A549 (cell line): ENCODE measurements around the gene COCH. TPM values are rescaled to one million over a fixed set of nuclear protein-coding genes. Genes with fewer than 3 reads are reported as not detected.

Experiments used
- ATAC-seq, 2 experiments: fragments of 200-7000 bp in 1 of 2; fragments of >200 bp in 1 of 2; cut with Nextera tagmentation in 1 of 2; cut with Tn5 transposase in 1 of 2; 3 replicates each; pipeline versions ENCODE4 v1.8.0 to v1.9.1; 2018 to 2020; ENCODE audit warnings: mild to moderate bottlenecking in 1 of 2, moderate library complexity in 1 of 2
- CTCF ChIA-PET: fragments of 300-600 bp; sonication (Branson Sonifier 250); formaldehyde crosslinking; extraction: SDS; loops from one replicate; lab custom pipeline; 2021; ENCODE audit warnings: antibody characterized with exemption, inconsistent platforms; lab: Yijun Ruan, JAX
- POLR2A ChIA-PET: fragments of 350-600 bp; formaldehyde crosslinking; extraction: SDS; loops from one replicate; lab custom pipeline; 2021; ENCODE audit warnings: antibody characterized with exemption, inconsistent platforms; lab: Yijun Ruan, JAX
- DNase-seq, 2 experiments: peaks; one replicate each; pipeline versions ENCODE4 v3.0.0 to v3.0.0-alpha.2; 2011 to 2016; ENCODE audit warnings: low read depth in 1 of 2, low spot score in 1 of 2
- FAIRE-seq: peaks from 2 replicates; lab custom pipeline; 2011; peaks lifted over from hg19 to GRCh38; lab: Jason Lieb, UNC
- H3K27ac ChIP-seq, 2 experiments: fragments of >200 bp; sonication (Bioruptor Twin); formaldehyde crosslinking; 3 replicates each; pipeline ENCODE4 v1.5.1; 2016 to 2017
- H3K4me1 ChIP-seq: fragments of >200 bp; sonication (Bioruptor Twin); formaldehyde crosslinking; 3 replicates; pipeline ENCODE4 v1.6.1; 2016
- H3K4me2 ChIP-seq: fragments of >200 bp; sonication (Bioruptor Twin); formaldehyde crosslinking; 3 replicates; pipeline ENCODE4 v1.6.1; 2016
- H3K4me3 ChIP-seq: fragments of >200 bp; sonication (Bioruptor Twin); formaldehyde crosslinking; 3 replicates; pipeline ENCODE4 v1.5.1; 2016
- H3K9me3 ChIP-seq: fragments of >200 bp; sonication (Bioruptor Twin); formaldehyde crosslinking; 3 replicates; pipeline ENCODE4 v1.6.1; 2016
- CEBPB ChIP-seq, 2 experiments: fragments of >200 bp in 1 of 2; sonication (Bioruptor Twin) in 1 of 2; formaldehyde crosslinking in 1 of 2; IDR thresholded peaks; 2 replicates each; pipeline ENCODE4 v1.6.1; 2012 to 2016
- CHD2 ChIP-seq: fragments of 150-350 bp; IDR thresholded peaks from 2 replicates; pipeline ENCODE4 v1.6.1; 2014; ENCODE audit warnings: low read length; ENCODE audit not compliant: partially characterized antibody
- EHF ChIP-seq: fragments of 250-450 bp; sonication (Bioruptor Pico); IDR thresholded peaks from 2 replicates; pipeline ENCODE4 v1.5.0; 2020; ENCODE audit warnings: mild to moderate bottlenecking
- ESRRA ChIP-seq: fragments of 150-350 bp; IDR thresholded peaks from 2 replicates; pipeline ENCODE4 v1.6.1; 2014; ENCODE audit warnings: mild to moderate bottlenecking, low read length, borderline replicate concordance
- FOXS1 ChIP-seq: fragments of 250-450 bp; sonication (Bioruptor Pico); IDR thresholded peaks from 2 replicates; pipeline ENCODE4 v1.5.0; 2020; ENCODE audit warnings: mild to moderate bottlenecking, moderate library complexity
- HDAC2 ChIP-seq: fragments of 200-600 bp; sonication (generic); IDR thresholded peaks from 2 replicates; pipeline ENCODE4 v1.6.1; 2016
- HOXB13 ChIP-seq: fragments of 250-450 bp; sonication (Bioruptor Pico); IDR thresholded peaks from 2 replicates; pipeline ENCODE4 v1.5.0; 2020; ENCODE audit warnings: low read depth, mild to moderate bottlenecking, moderate library complexity
- MAZ ChIP-seq: fragments of 150-350 bp; IDR thresholded peaks from 2 replicates; pipeline ENCODE4 v1.6.1; 2014; ENCODE audit warnings: antibody characterized with exemption, low read depth, low read length, borderline replicate concordance
- NR3C1 ChIP-seq: fragments of >200 bp; sonication (Bioruptor Twin); formaldehyde crosslinking; IDR thresholded peaks from 3 replicates; pipeline ENCODE4 v1.6.1; 2017
- RFX5 ChIP-seq: fragments of 450-650 bp; IDR thresholded peaks from 2 replicates; pipeline ENCODE4 v1.7.1; 2014; ENCODE audit warnings: antibody characterized with exemption, mild to moderate bottlenecking, moderate library complexity
- ZC3H11A ChIP-seq: fragments of 450-650 bp; IDR thresholded peaks from 2 replicates; pipeline ENCODE4 v1.6.1; 2014; ENCODE audit warnings: antibody characterized with exemption, mild to moderate bottlenecking
- WGBS: methylation state at CpG from one replicate; pipeline ENCODE4 v1.1.6; 2017; ENCODE audit errors: missing lambda C conversion rate; 5-methylcytosine and 5-hydroxymethylcytosine counted together
- polyA plus RNA-seq, 4 experiments: library from polyadenylated mRNA; depleted of rRNA in 3 of 4; stranded (reverse); fragments of >200 nt; fragmentation: RNase III in 1 of 4; extraction: RNeasy Plus Mini Kit Qiagen cat#74134 plus additional on column Dnase treatment in 1 of 4; gene quantifications; 2 replicates in 3 of 4; 3 replicates in 1 of 4; pipeline ENCODE4 v1.2.3, GENCODE V29; 2011 to 2017
- TF ChIP-seq, protein P1 (sequence below): fragments of >200 bp; sonication (Bioruptor Twin); formaldehyde crosslinking; IDR thresholded peaks from 2 replicates; pipeline ENCODE4 v1.6.1; 2016
- TF ChIP-seq, protein P2 (sequence below): fragments of 450-650 bp; IDR thresholded peaks from 2 replicates; pipeline ENCODE4 v1.6.1; 2014; ENCODE audit warnings: antibody characterized with exemption
- TF ChIP-seq, protein P3 (sequence below): IDR thresholded peaks from 2 replicates; pipeline ENCODE4 v1.6.1; 2012
- TF ChIP-seq, protein P4 (sequence below): fragments of 200-600 bp; sonication (generic); IDR thresholded peaks from 2 replicates; pipeline ENCODE4 v1.6.1; 2016; ENCODE audit warnings: antibody characterized with exemption, mild to moderate bottlenecking, moderate library complexity
- TF ChIP-seq, protein P5 (sequence below): fragments of 150-350 bp; IDR thresholded peaks from 2 replicates; pipeline ENCODE4 v1.6.1; 2014; ENCODE audit warnings: low read depth, mild to moderate bottlenecking, low read length
- TF ChIP-seq, protein P6 (sequence below): fragments of >200 bp; sonication (Bioruptor Twin); formaldehyde crosslinking; IDR thresholded peaks from 3 replicates; pipeline ENCODE4 v1.6.1; 2016
- TF ChIP-seq, protein P7 (sequence below): IDR thresholded peaks from 2 replicates; pipeline ENCODE4 v1.6.1; 2012; ENCODE audit warnings: low read depth, borderline replicate concordance

COCH gene
- polyA plus RNA-seq, 2 of the 4 experiments (the other 2 are of a cell fraction) = 33.0 to 45.9 TPM

DNA sequence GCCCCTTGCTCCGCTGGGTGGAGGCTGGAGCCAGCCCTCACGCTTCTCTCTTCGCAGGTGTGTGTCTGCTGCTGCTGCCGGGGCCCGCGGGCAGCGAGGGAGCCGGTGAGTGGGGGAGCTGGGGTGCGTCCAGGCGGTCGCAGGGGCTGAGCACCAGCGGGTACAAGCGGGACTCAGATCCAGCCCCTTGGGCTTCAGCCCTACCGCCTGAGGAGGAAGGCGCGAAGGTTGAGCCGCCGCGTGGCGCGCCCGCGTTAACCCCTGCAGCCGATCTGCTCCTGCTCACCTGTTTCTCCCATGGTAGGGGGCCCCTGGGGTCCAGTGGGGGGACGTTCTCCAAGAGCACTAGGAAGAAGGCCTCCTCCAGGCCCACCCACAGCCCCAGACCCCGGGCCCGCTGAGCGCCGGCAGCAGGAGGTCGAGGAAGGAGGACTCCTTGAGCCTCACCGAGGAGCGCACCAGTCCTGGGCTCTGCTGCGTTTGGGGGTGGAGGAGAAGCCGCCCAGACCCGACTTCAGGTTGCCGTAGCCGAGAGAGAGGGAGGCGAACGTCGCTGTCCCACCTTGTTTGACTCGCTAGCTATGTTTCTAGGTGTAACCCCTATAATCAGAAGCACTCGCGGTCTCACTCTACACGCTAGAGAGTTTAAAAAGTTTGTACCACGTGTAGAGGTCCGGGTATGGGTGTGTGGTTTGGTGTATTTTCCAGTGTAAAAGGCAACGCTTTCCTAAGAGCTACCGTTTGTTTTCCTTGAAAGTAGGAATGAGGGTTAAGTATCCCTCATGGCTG is 834 bp downstream of the COCH start:
- ChIA-PET POLR2A (no interaction called here), CTCF (interaction anchor here (1.7 kb wide), 1 partner anchor 28 kb away, joined by 3 read pairs; no protein-coding TSS in a partner anchor)
- ATAC-seq (no peak), FAIRE-seq (no peak), DNase-seq (no peak)
- TF ChIP-seq CHD2 (no peak), RFX5 (no peak), NR3C1 (no peak), ZC3H11A (no peak), HOXB13 (no peak)
- TF ChIP-seq, protein P1, sequence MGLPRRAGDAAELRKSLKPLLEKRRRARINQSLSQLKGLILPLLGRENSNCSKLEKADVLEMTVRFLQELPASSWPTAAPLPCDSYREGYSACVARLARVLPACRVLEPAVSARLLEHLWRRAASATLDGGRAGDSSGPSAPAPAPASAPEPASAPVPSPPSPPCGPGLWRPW = no peak
- TF ChIP-seq, protein P2, sequence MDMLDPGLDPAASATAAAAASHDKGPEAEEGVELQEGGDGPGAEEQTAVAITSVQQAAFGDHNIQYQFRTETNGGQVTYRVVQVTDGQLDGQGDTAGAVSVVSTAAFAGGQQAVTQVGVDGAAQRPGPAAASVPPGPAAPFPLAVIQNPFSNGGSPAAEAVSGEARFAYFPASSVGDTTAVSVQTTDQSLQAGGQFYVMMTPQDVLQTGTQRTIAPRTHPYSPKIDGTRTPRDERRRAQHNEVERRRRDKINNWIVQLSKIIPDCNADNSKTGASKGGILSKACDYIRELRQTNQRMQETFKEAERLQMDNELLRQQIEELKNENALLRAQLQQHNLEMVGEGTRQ = no peak
- TF ChIP-seq, protein P3, sequence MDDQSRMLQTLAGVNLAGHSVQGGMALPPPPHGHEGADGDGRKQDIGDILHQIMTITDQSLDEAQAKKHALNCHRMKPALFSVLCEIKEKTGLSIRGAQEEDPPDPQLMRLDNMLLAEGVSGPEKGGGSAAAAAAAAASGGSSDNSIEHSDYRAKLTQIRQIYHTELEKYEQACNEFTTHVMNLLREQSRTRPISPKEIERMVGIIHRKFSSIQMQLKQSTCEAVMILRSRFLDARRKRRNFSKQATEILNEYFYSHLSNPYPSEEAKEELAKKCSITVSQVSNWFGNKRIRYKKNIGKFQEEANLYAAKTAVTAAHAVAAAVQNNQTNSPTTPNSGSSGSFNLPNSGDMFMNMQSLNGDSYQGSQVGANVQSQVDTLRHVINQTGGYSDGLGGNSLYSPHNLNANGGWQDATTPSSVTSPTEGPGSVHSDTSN = no peak
- Histone ChIP-seq H3K4me2 (peak overlapping the region; percentile 84), H3K4me1 (0 out of 3 replicates have a peak, but pooled peaks cover 4% of the 10 kb centered on the region), H3K9me3 (no peaks in the 10 kb centered on the region), H3K4me3 (peak overlapping the region; percentile 86), H3K27ac (peak overlapping the region; percentile 75 to 90)
- 93% methylated on average over 43 of the region's 48 CpGs for WGBS

DNA sequence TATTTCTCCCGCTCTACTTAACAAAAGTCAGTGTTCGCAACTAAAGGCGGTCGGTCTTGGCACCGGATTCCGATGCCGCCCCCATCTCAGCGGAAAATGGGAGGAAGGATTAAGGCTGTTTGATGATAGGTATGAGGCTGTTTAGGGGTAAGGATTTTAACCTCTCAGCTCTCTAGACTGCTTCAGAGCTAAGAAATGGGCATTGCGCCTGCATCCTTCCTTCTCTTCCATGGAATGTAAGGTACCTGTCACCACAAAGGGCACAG is 1.4 kb downstream of the COCH start:
- WGBS = 92% methylated on average over 9 of the region's 9 CpGs
- ChIA-PET CTCF (interaction anchor here (1.7 kb wide), 1 partner anchor 27 kb away, joined by 3 read pairs; no protein-coding TSS in a partner anchor), POLR2A (no interaction called here)
- H3K4me2 ChIP-seq = no peak overlapping the region; the same call in 2 of the 3 replicates
- TF ChIP-seq, protein P4, sequence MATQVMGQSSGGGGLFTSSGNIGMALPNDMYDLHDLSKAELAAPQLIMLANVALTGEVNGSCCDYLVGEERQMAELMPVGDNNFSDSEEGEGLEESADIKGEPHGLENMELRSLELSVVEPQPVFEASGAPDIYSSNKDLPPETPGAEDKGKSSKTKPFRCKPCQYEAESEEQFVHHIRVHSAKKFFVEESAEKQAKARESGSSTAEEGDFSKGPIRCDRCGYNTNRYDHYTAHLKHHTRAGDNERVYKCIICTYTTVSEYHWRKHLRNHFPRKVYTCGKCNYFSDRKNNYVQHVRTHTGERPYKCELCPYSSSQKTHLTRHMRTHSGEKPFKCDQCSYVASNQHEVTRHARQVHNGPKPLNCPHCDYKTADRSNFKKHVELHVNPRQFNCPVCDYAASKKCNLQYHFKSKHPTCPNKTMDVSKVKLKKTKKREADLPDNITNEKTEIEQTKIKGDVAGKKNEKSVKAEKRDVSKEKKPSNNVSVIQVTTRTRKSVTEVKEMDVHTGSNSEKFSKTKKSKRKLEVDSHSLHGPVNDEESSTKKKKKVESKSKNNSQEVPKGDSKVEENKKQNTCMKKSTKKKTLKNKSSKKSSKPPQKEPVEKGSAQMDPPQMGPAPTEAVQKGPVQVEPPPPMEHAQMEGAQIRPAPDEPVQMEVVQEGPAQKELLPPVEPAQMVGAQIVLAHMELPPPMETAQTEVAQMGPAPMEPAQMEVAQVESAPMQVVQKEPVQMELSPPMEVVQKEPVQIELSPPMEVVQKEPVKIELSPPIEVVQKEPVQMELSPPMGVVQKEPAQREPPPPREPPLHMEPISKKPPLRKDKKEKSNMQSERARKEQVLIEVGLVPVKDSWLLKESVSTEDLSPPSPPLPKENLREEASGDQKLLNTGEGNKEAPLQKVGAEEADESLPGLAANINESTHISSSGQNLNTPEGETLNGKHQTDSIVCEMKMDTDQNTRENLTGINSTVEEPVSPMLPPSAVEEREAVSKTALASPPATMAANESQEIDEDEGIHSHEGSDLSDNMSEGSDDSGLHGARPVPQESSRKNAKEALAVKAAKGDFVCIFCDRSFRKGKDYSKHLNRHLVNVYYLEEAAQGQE = no peak
- TF ChIP-seq, protein P1 = no peak
- TF ChIP-seq EHF (CRISPR knock-in tag) (no peak), CEBPB (IDR thresholded peaks at IDR 0.05) (no peak), ESRRA (no peak), HDAC2 (no peak), MAZ (no peak), FOXS1 (CRISPR knock-in tag) (no peak), RFX5 (no peak)
- TF ChIP-seq, protein P5, sequence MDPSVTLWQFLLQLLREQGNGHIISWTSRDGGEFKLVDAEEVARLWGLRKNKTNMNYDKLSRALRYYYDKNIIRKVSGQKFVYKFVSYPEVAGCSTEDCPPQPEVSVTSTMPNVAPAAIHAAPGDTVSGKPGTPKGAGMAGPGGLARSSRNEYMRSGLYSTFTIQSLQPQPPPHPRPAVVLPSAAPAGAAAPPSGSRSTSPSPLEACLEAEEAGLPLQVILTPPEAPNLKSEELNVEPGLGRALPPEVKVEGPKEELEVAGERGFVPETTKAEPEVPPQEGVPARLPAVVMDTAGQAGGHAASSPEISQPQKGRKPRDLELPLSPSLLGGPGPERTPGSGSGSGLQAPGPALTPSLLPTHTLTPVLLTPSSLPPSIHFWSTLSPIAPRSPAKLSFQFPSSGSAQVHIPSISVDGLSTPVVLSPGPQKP = no peak
- TF ChIP-seq, protein P6, sequence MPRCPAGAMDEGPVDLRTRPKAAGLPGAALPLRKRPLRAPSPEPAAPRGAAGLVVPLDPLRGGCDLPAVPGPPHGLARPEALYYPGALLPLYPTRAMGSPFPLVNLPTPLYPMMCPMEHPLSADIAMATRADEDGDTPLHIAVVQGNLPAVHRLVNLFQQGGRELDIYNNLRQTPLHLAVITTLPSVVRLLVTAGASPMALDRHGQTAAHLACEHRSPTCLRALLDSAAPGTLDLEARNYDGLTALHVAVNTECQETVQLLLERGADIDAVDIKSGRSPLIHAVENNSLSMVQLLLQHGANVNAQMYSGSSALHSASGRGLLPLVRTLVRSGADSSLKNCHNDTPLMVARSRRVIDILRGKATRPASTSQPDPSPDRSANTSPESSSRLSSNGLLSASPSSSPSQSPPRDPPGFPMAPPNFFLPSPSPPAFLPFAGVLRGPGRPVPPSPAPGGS = no peak
- TF ChIP-seq, protein P7, sequence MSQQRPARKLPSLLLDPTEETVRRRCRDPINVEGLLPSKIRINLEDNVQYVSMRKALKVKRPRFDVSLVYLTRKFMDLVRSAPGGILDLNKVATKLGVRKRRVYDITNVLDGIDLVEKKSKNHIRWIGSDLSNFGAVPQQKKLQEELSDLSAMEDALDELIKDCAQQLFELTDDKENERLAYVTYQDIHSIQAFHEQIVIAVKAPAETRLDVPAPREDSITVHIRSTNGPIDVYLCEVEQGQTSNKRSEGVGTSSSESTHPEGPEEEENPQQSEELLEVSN = no peak
- TF ChIP-seq, protein P2 = no peak
- no peak for FAIRE-seq
- ATAC-seq = no peak
- no peak overlapping the region for H3K4me3 ChIP-seq
- H3K9me3 ChIP-seq = no peaks in the 10 kb centered on the region
- no peak for DNase-seq
- H3K4me1 ChIP-seq = 0 out of 3 replicates have a peak, but pooled peaks cover 4% of the 10 kb centered on the region
- no peak overlapping the region for H3K27ac ChIP-seq
